ENCODE measurements around the gene BICRAL. TPM values are rescaled to one million over a fixed set of nuclear protein-coding genes. Genes with fewer than 3 reads are reported as not detected.

The BICRAL gene
- total and polyA plus RNA-seq, 9 of the 15 experiments (the other 6 are each of a cell fraction or from before 2014, with no cell fraction given) = 1.2 to 11.9 (median 5.6) TPM

- TF ChIP-seq ZNF280B (CRISPR knock-in tag; IDR thresholded peaks at IDR 0.05) (no peak), ZNF785 (CRISPR knock-in tag; IDR thresholded peaks at IDR 0.05) (no peak), TBP (optimal IDR thresholded peaks at IDR 0.05; ENCODE audit: low read depth, low read length) (peak; percentile 97), BCL6 (CRISPR knock-in tag; IDR thresholded peaks at IDR 0.05) (no peak), KAT8 (IDR thresholded peaks at IDR 0.05; ENCODE audit: low read depth) (no peak), RB1 (IDR thresholded peaks at IDR 0.05; ENCODE audit: low read depth) (peak; percentile 57; the same call in 1 of the 2 replicates), HMG20A (CRISPR knock-in tag; conservative IDR thresholded peaks at IDR 0.05) (no peak), ZBTB5 (IDR thresholded peaks at IDR 0.05) (no peak), MNT (conservative IDR thresholded peaks at IDR 0.05) (peak; percentile 96 to 97), SMAD2 (IDR thresholded peaks at IDR 0.05; ENCODE audit: low read depth, low read length) (no peak), KDM5B (IDR thresholded peaks at IDR 0.05; ENCODE audit: insufficient replicate concordance, low read depth, low read length) (peak; percentile 100), ARID2 (IDR thresholded peaks at IDR 0.05) (no peak), GABPB2 (CRISPR knock-in tag; conservative IDR thresholded peaks at IDR 0.05) (no peak), MTA2 (IDR thresholded peaks at IDR 0.05; ENCODE audit: low read depth) (no peak), ZNF77 (CRISPR knock-in tag; IDR thresholded peaks at IDR 0.05) (no peak), ZNF668 (CRISPR knock-in tag; IDR thresholded peaks at IDR 0.05) (no peak), EGR1 (conservative IDR thresholded peaks at IDR 0.05) (peak; percentile 62), IFI16 (CRISPR knock-in tag; IDR thresholded peaks at IDR 0.05) (no peak), EWSR1 (IDR thresholded peaks at IDR 0.05; ENCODE audit: borderline replicate concordance, low read depth, partially characterized antibody) (no peak), PHF20 (IDR thresholded peaks at IDR 0.05; ENCODE audit: partially characterized antibody) (peak; percentile 80), SMAD4 (CRISPR knock-in tag; conservative IDR thresholded peaks at IDR 0.05) (peak; percentile 25), HNRNPK (IDR thresholded peaks at IDR 0.05; ENCODE audit: low read depth, low read length, poor library complexity, severe bottlenecking) (no peak), ARHGAP35 (IDR thresholded peaks at IDR 0.05; ENCODE audit: partially characterized antibody) (no peak), ZNF184 (CRISPR knock-in tag; IDR thresholded peaks at IDR 0.05) (no peak), TCF3 (CRISPR knock-in tag; IDR thresholded peaks at IDR 0.05) (0 out of 2 replicates have a peak, but pooled peaks have one; percentile 23), CGGBP1 (CRISPR knock-in tag; IDR thresholded peaks at IDR 0.05) (no peak)
These were observed 36.0 kb upstream of the BICRAL start, which contains the start of gene TBCC (continued) for GRCh38 chr6:42745640-42746462.

Measured in K562 (cell line).